AG04450 (cell line): ENCODE data around the gene CACNB2. TPM values are rescaled to one million over a fixed set of nuclear protein-coding genes. Genes with fewer than 3 reads are reported as not detected.
A peak's percentile ranks its signal among the peaks of the same experiment; 100 is the strongest.

ENCODE experiments used
- CTCF ChIA-PET: fragments of 300-600, 350-600 bp; formaldehyde crosslinking; extraction: SDS; loops from one replicate; lab custom pipeline; 2022; ENCODE audit warnings: antibody characterized with exemption, inconsistent platforms; lab: Charles Lee
- POLR2A ChIA-PET: fragments of 350-600 bp; formaldehyde crosslinking; extraction: SDS; loops from one replicate; lab custom pipeline; 2021; ENCODE audit warnings: antibody characterized with exemption, inconsistent platforms; lab: Yijun Ruan, JAX
- DNase-seq: peaks from one replicate; pipeline ENCODE4 v3.0.0-alpha.2; 2011; ENCODE audit warnings: low read depth, low spot score
- H3K27ac ChIP-seq: one replicate; pipeline ENCODE4 v1.5.1; 2012; ENCODE audit warnings: low read depth, low read length, control low read depth
- H3K27me3 ChIP-seq: one replicate; pipeline ENCODE4 v1.6.0; 2012; ENCODE audit warnings: low read length; ENCODE audit not compliant: control insufficient read depth, insufficient read depth
- H3K4me3 ChIP-seq: 2 replicates; pipeline ENCODE4 v1.5.1; 2011; ENCODE audit warnings: mild to moderate bottlenecking, low read depth, low read length, control low read depth
- H3K9me3 ChIP-seq: 2 replicates; pipeline ENCODE4 v1.5.1; 2012; ENCODE audit warnings: low read length; ENCODE audit not compliant: control insufficient read depth, insufficient read depth
- CTCF ChIP-seq: IDR thresholded peaks from 2 replicates; pipeline ENCODE4 v1.5.1; 2011; ENCODE audit warnings: low read depth, low read length, control low read depth, inconsistent platforms
- polyA plus RNA-seq: library from polyadenylated mRNA; depleted of rRNA; stranded (reverse); fragments of >200 nt; gene quantifications from 2 replicates; pipeline ENCODE4 v1.2.3, GENCODE V29; 2011

Gene CACNB2
- polyA plus RNA-seq, 1 experiment: 0.76 TPM

GRCh38 chr10:18542832-18543231 lies 402.6 kb downstream of the CACNB2 start:
- H3K27ac ChIP-seq: no peak overlapping the region
- ChIA-PET CTCF (interaction anchor here (1.1 kb wide), 1 partner anchor 304 kb away, joined by 3 read pairs; no protein-coding TSS in a partner anchor), POLR2A (interaction anchor here (0.7 to 1.7 kb wide), 2 partner anchors 15 to 291 kb away, joined by 5 to 9 read pairs; no protein-coding TSS in a partner anchor)
- DNase-seq: peak; percentile 68
- no peak overlapping the region for H3K4me3 ChIP-seq
- H3K9me3 ChIP-seq: no peaks in the 10 kb centered on the region
- TF ChIP-seq CTCF: no peak
- H3K27me3 ChIP-seq: no peaks in the 10 kb centered on the region

GRCh38 chr10:18545621-18546305 lies 405.5 kb downstream of the CACNB2 start:
- CTCF ChIA-PET: no interaction called here
- POLR2A ChIA-PET: interaction anchor here (1.0 kb wide), 1 partner anchor 18 kb away, joined by 5 read pairs; no protein-coding TSS in a partner anchor
- Histone ChIP-seq H3K27ac (no peak overlapping the region), H3K9me3 (no peaks in the 10 kb centered on the region), H3K4me3 (no peak overlapping the region), H3K27me3 (no peaks in the 10 kb centered on the region)
- DNase-seq: peak; percentile 24
- TF ChIP-seq CTCF: no peak

GRCh38 chr10:18549105-18549504 lies 408.9 kb downstream of the CACNB2 start:
- no peak overlapping the region for H3K4me3 ChIP-seq
- POLR2A ChIA-PET: no interaction called here
- H3K27ac ChIP-seq: no peak overlapping the region
- H3K9me3 ChIP-seq: no peaks in the 10 kb centered on the region; the same call in 1 of the 2 replicates
- CTCF ChIA-PET: no interaction called here
- H3K27me3 ChIP-seq: no peaks in the 10 kb centered on the region
- no peak for TF ChIP-seq CTCF
- no peak for DNase-seq

GRCh38 chr10:18551473-18551872 lies 411.2 kb downstream of the CACNB2 start:
- CTCF ChIA-PET: no interaction called here
- Histone ChIP-seq H3K27me3 (no peaks in the 10 kb centered on the region), H3K4me3 (no peak overlapping the region), H3K27ac (no peak overlapping the region), H3K9me3 (peaks cover under 1% of the 10 kb centered on the region; the same call in 1 of the 2 replicates)
- POLR2A ChIA-PET: no interaction called here
- no peak for DNase-seq
- TF ChIP-seq CTCF: no peak

- H3K9me3 ChIP-seq: peaks cover 18% of the 10 kb centered on the region; the same call in 1 of the 2 replicates
- no peak for TF ChIP-seq CTCF
- DNase-seq: no peak
- no peaks in the 10 kb centered on the region for H3K27me3 ChIP-seq
- H3K4me3 ChIP-seq: no peak overlapping the region
- POLR2A ChIA-PET: no interaction called here
- H3K27ac ChIP-seq: no peak overlapping the region
- CTCF ChIA-PET: no interaction called here
These were observed 414.3 kb downstream of the CACNB2 start for GRCh38 chr10:18554479-18554878.
